Common myeloid progenitor, CD34-positive (primary cell): ENCODE results near the gene PIGZ.

Experiments used
- CTCF ChIA-PET: fragments of 350-600 bp; sonication (Branson Sonifier 250); formaldehyde crosslinking; loops from one replicate; lab custom pipeline; 2021; ENCODE audit warnings: antibody characterized with exemption; lab: Charles Lee
- POLR2A ChIA-PET: fragments of 350-600 bp; sonication (Branson Sonifier 250); formaldehyde crosslinking; loops from one replicate; lab custom pipeline; 2021; ENCODE audit warnings: antibody characterized with exemption; lab: Charles Lee
- DNase-seq, 3 donors: peaks; one replicate each; pipeline versions ENCODE4 v3.0.0 to v3.0.0-alpha.2; 2013
- H3K27ac ChIP-seq, 2 experiments: 1 replicate in 1 of 2; 2 replicates in 1 of 2; pipeline ENCODE4 v1.7.0; 2013; ENCODE audit warnings: inconsistent platforms in 2 of 2, low read length in 2 of 2, mild to moderate bottlenecking in 2 of 2, low read depth in 1 of 2, moderate library complexity in 1 of 2; ENCODE audit not compliant: severe bottlenecking in 2 of 2, insufficient read depth in 1 of 2, poor library complexity in 1 of 2
- H3K27me3 ChIP-seq, 5 experiments: replicated peaks in 2 of 5; 1 replicate in 3 of 5; 2 replicates in 2 of 5; pipeline versions ENCODE4 v1.6.1 to v1.7.0; 2013; ENCODE audit warnings: low read length in 4 of 5, mild to moderate bottlenecking in 2 of 5, moderate library complexity in 2 of 5, inconsistent platforms in 1 of 5; ENCODE audit not compliant: insufficient read depth in 5 of 5, control insufficient read depth in 4 of 5
- H3K36me3 ChIP-seq, 4 experiments: 1 replicate in 2 of 4; 2 replicates in 2 of 4; pipeline versions ENCODE4 v1.6.1 to v1.7.0; 2013; ENCODE audit warnings: low read length in 3 of 4, control low read depth in 1 of 4, mild to moderate bottlenecking in 1 of 4; ENCODE audit not compliant: control insufficient read depth in 4 of 4, insufficient read depth in 4 of 4
- H3K4me1 ChIP-seq, 4 experiments: 1 replicate in 3 of 4; 2 replicates in 1 of 4; pipeline versions ENCODE4 v1.6.1 to v1.7.1; 2013; ENCODE audit warnings: low read length in 3 of 4, mild to moderate bottlenecking in 3 of 4, control low read depth in 1 of 4, inconsistent platforms in 1 of 4, moderate library complexity in 1 of 4; ENCODE audit not compliant: control insufficient read depth in 4 of 4, insufficient read depth in 4 of 4; ENCODE audit errors: control extremely low read depth in 1 of 4
- H3K4me3 ChIP-seq, 7 experiments: 1 replicate in 4 of 7; 2 replicates in 3 of 7; pipeline versions ENCODE4 v1.5.1 to v1.7.0; 2013; ENCODE audit warnings: mild to moderate bottlenecking in 7 of 7, low read length in 6 of 7, moderate library complexity in 6 of 7, inconsistent platforms in 2 of 7, low read depth in 2 of 7, control low read depth in 1 of 7; ENCODE audit not compliant: insufficient read depth in 4 of 7, control insufficient read depth in 1 of 7; ENCODE audit errors: extremely low read depth in 1 of 7
- H3K9me3 ChIP-seq, 5 experiments: 1 replicate in 4 of 5; 2 replicates in 1 of 5; pipeline versions ENCODE4 v1.6.1 to v1.7.1; 2013; ENCODE audit warnings: low read length in 4 of 5, mild to moderate bottlenecking in 2 of 5, inconsistent platforms in 1 of 5, low read depth in 1 of 5, moderate library complexity in 1 of 5; ENCODE audit not compliant: control insufficient read depth in 4 of 5, insufficient read depth in 2 of 5; ENCODE audit errors: control extremely low read depth in 1 of 5
- WGBS: methylation state at CpG from one replicate; pipeline ENCODE4 v1.1.5; 2013; ENCODE audit not compliant: insufficient coverage; 5-methylcytosine and 5-hydroxymethylcytosine counted together

Gene PIGZ

DNA sequence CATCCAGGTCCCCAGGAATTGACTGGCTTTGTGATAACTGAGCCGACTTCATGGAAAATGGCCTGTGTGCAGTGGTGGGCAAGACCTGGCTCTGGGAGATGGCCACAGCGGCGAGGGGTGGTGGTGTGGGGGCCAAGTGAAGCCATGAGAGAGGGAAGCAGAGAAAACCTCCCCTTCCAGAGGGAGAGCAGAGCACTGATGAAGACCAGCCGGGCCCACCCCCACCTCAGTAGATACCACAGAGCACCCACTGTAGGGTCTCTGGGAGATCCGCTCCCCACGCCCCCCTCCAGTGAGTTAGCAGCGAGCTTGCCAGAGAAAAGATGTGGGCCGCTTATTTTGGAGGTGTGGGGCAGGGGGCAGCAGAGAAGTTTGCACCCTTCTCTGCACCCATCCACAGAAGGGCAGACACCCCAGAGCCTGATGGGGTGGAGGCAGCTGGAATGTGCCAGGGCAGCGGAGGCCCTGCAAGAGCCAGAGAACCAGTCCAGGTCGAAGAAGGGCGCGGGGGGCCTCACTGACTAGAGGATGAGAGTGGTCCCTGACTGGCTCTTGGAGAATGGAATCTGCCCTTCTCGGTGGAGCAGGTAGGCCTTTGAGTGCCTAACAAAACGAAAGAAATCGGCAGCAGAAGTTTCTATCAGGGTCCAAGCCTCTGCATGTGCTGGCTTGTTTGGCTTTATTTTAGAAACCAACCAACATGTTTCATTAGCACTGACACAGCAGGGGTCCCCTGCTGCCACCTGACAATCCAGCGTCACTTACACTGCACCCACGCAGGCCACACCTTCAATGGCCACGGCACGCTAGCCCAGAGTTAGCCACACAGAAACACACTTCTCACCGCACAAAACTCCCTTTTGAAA, 32.7 kb upstream of the PIGZ start:
- Histone ChIP-seq H3K27me3 (no peaks in the 10 kb centered on the region), H3K4me1 (peaks cover 0 to 16% (median 13%) of the 10 kb centered on the region in 4 experiments), H3K4me3 (peak overlapping the region in 1 of 7 experiments; percentile 78), H3K36me3 (no peaks in the 10 kb centered on the region), H3K27ac (no peak overlapping the region), H3K9me3 (peaks cover 0 to 5% (median 0%) of the 10 kb centered on the region in 5 experiments)
- DNase-seq, result peak in 1 of 3 donors; percentile 37
- WGBS, result 93% methylated on average over 14 of the region's 20 CpGs
- ChIA-PET POLR2A (no interaction called here), CTCF (interaction anchor here (1.0 to 6.0 kb wide), 4 partner anchors 9 to 187 kb away, joined by 3 to 56 read pairs (median 6); partner anchors contain the start of gene MELTF)

GRCh38 chr3:197000211-197000610, 31.6 kb upstream of the PIGZ start:
- ChIA-PET CTCF (interaction anchor here (1.1 to 2.6 kb wide), 4 partner anchors 8 to 187 kb away, joined by 3 to 9 read pairs (median 4); no protein-coding TSS in a partner anchor), POLR2A (no interaction called here)
- Histone ChIP-seq H3K36me3 (no peaks in the 10 kb centered on the region), H3K4me3 (no peak overlapping the region), H3K27ac (no peak overlapping the region), H3K9me3 (peaks cover 0 to 5% (median 0%) of the 10 kb centered on the region in 5 experiments), H3K4me1 (peaks cover 0 to 16% (median 13%) of the 10 kb centered on the region in 4 experiments), H3K27me3 (no peaks in the 10 kb centered on the region)
- DNase-seq, result no peak
- 98% methylated on average over 4 of the region's 5 CpGs for WGBS

- no peak for DNase-seq
- 97% methylated on average over 20 of the region's 21 CpGs for WGBS
- Histone ChIP-seq H3K4me3 (no peak overlapping the region), H3K27ac (no peak overlapping the region), H3K27me3 (no peaks in the 10 kb centered on the region), H3K36me3 (no peaks in the 10 kb centered on the region), H3K4me1 (peaks cover 0 to 13% (median 11%) of the 10 kb centered on the region in 4 experiments), H3K9me3 (peaks cover 0 to 5% (median 0%) of the 10 kb centered on the region in 5 experiments)
- ChIA-PET POLR2A (no interaction called here), CTCF (interaction anchor here (0.7 to 2.5 kb wide), 5 partner anchors 15 to 188 kb away, joined by 3 to 6 read pairs (median 3); no protein-coding TSS in a partner anchor)
Measured at GRCh38 chr3:196998966-196999760, 30.5 kb upstream of the PIGZ start.

GRCh38 chr3:196997311-196997710, 28.7 kb upstream of the PIGZ start:
- no peak overlapping the region for H3K27ac ChIP-seq
- 98% methylated on average over 14 of the region's 15 CpGs for WGBS
- CTCF ChIA-PET, result interaction anchor here (0.8 to 1.3 kb wide), 5 partner anchors 11 to 192 kb away, joined by 3 to 4 read pairs (median 3); no protein-coding TSS in a partner anchor
- no peak for DNase-seq
- H3K4me1 ChIP-seq, result peaks cover 0 to 5% (median under 1%) of the 10 kb centered on the region in 4 experiments
- no peaks in the 10 kb centered on the region for H3K36me3 ChIP-seq
- H3K27me3 ChIP-seq, result no peaks in the 10 kb centered on the region
- POLR2A ChIA-PET, result no interaction called here
- H3K4me3 ChIP-seq, result no peak overlapping the region
- peaks cover 0 to 5% (median 0%) of the 10 kb centered on the region in 5 experiments for H3K9me3 ChIP-seq

- H3K27ac ChIP-seq, result no peak overlapping the region
Measured at GRCh38 chr3:196996454-196997265, 28.0 kb upstream of the PIGZ start.

GRCh38 chr3:196995646-196996355, 27.2 kb upstream of the PIGZ start:
- no peaks in the 10 kb centered on the region for H3K27me3 ChIP-seq
- DNase-seq, result no peak
- no peak overlapping the region for H3K27ac ChIP-seq
- H3K4me3 ChIP-seq, result no peak overlapping the region
- peaks cover 0 to 5% (median 0%) of the 10 kb centered on the region in 5 experiments for H3K9me3 ChIP-seq
- POLR2A ChIA-PET, result no interaction called here
- CTCF ChIA-PET, result no interaction called here
- no peaks in the 10 kb centered on the region for H3K36me3 ChIP-seq
- H3K4me1 ChIP-seq, result no peaks in the 10 kb centered on the region
- WGBS, result 93% methylated on average over 8 of the region's 14 CpGs

More at GRCh38 chr3:196996454-196997265, 28.0 kb upstream of the PIGZ start:
- Histone ChIP-seq H3K4me3 (no peak overlapping the region), H3K36me3 (no peaks in the 10 kb centered on the region), H3K27me3 (no peaks in the 10 kb centered on the region), H3K9me3 (peaks cover 0 to 5% (median 0%) of the 10 kb centered on the region in 5 experiments), H3K4me1 (peaks cover 0 to under 1% (median 0%) of the 10 kb centered on the region in 4 experiments)
- no peak for DNase-seq
- POLR2A ChIA-PET, result no interaction called here
- 88% methylated on average over 14 of the region's 17 CpGs for WGBS
- CTCF ChIA-PET, result interaction anchor here (0.8 to 1.3 kb wide), 3 partner anchors 13 to 192 kb away, joined by 3 to 4 read pairs (median 3); no protein-coding TSS in a partner anchor
